Retinal pigment epithelial cell (primary cell): ENCODE data around the gene TMEM239.

Source experiments
- DNase-seq: peaks from one replicate; pipeline ENCODE4 v3.0.0-alpha.2; 2010; ENCODE audit warnings: low read depth
- H3K4me3 ChIP-seq: 2 replicates; pipeline ENCODE4 v1.5.1; 2011; ENCODE audit warnings: mild to moderate bottlenecking, low read length, control low read depth, moderate library complexity
- TF ChIP-seq, protein P1 (sequence below): conservative IDR thresholded peaks from 2 replicates; pipeline ENCODE4 v1.5.1; 2011; ENCODE audit warnings: low read depth, low read length, control low read depth, inconsistent platforms

The TMEM239 gene

DNA sequence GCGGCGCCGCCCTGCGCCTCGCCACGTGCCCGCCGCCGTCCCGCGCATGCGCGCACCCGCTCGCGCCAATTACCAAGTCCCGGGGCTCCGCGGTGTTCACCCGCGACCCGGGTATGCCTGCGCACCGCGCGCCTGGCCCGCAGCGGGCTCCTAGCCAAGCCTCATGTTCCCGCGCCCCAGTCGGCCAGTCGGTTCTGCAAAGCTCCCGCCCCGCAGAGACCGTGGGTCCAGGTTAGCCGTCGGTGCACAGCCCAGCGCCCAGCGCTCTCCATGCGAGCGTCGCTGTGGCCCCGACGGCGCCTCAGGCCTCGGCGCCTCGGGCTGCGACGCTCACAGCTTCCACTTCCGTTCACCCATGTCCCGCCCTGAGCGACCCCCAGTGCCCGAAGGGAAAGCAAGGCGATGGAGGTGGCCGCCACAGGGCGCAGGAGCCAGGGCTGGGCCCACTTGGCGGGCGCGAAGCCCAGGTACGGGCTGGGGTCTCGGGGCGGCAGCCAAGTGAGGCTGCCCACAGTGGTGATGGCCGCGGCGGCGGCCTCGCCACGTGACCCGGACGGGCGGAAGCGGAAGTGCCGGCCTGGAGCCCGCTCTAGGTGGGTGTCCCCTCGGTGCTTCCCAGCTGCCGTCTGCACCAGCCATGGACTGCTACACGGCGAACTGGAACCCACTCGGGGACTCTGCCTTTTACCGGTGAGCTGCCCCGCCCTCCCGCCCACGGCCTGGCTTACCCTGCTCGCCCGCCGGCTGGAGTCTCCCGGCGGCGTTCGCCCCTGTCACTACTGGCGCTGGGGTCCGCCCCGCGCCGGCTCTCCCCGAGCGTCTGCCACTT, 24.2 kb downstream of the TMEM239 start, which contains the start of the genes PCED1A and VPS16:
Gene PCED1A (minus strand): TSS at position 518 of the 829 bp plus-strand sequence. CDS start 743 bp downstream, outside the sequence.
Gene VPS16 (plus strand): TSS at position 608 of the 829 bp plus-strand sequence. CDS start 30 bp downstream, at position 638.
- H3K4me3 ChIP-seq, result peak within 1 kb of the TSS; percentile 86
- TF ChIP-seq, protein P1, sequence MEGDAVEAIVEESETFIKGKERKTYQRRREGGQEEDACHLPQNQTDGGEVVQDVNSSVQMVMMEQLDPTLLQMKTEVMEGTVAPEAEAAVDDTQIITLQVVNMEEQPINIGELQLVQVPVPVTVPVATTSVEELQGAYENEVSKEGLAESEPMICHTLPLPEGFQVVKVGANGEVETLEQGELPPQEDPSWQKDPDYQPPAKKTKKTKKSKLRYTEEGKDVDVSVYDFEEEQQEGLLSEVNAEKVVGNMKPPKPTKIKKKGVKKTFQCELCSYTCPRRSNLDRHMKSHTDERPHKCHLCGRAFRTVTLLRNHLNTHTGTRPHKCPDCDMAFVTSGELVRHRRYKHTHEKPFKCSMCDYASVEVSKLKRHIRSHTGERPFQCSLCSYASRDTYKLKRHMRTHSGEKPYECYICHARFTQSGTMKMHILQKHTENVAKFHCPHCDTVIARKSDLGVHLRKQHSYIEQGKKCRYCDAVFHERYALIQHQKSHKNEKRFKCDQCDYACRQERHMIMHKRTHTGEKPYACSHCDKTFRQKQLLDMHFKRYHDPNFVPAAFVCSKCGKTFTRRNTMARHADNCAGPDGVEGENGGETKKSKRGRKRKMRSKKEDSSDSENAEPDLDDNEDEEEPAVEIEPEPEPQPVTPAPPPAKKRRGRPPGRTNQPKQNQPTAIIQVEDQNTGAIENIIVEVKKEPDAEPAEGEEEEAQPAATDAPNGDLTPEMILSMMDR, result no peak
- DNase-seq, result peak; percentile 48

DNA sequence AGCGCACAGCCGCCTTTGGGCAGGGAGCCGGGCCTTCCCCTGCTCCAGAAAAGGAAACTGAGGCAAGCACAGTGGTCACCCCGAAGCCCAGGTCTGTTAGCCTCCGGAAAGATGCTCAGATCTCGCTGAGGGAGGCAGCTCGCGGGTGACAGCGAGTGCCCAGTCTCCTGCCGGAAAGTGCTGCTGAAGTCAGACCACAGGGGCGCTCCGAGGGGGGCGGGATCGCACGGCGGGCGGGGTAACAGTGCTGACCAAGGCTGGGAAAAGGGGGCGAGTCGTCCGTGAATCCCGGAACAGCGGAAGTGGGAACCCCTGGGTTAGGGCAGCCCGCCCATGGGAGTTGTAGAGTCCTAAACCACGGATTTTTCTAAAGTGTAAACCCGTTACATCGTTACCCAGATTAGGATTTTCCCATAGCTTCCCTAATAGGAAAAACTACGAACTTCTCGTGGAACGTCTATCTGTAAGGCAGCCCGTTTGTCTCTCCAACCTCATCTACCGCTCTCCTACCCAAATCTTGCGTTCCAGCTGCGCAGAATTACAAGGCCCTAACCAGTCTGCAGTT, 24.9 kb downstream of the TMEM239 start:
- TF ChIP-seq, protein P1, result no peak
- no peak for DNase-seq
- peak overlapping the region; percentile 86 for H3K4me3 ChIP-seq

DNA sequence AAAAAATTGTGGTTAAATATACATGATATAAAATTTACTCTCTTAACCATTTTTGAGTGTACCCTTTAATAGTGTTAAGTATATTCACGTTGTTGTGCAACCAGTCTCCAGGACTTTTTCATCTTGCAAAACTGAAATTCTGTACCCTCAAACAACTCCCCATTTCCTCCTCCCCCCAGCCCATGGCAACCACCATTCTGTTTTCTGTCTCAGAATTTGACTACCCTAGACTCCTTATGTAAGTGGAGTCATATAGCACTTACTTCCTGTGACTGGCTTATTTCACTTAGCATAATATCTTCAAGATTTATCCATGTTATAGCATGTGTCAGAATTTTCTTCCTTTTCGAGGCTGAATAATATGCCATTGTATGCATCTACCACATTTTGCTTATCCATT, 29.4 kb downstream of the TMEM239 start:
- DNase-seq, result no peak
- no peak overlapping the region for H3K4me3 ChIP-seq
- TF ChIP-seq, protein P1, result no peak

DNA sequence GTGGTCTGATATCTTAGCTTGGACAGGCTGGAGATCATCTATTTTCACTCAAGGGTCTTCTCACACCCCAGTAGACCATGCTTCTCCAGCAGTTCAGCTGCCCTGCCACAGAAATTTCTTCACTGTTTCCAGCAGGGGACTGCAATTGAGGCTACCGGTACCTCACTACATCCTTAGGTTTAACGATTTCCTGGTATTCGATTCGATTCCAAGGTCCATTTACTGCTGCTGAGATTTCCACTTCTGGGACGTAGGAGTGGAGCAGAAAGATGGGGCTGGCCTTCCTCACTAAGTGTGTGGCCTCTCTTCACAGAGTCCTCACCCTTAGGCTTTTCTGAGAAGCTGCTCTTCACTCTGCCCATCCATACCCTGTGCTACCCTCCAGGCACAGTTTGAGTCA, 30.5 kb downstream of the TMEM239 start:
- DNase-seq, result no peak
- TF ChIP-seq, protein P1, result no peak
- no peak overlapping the region for H3K4me3 ChIP-seq

GRCh38 chr20:2847802-2848201, 31.6 kb downstream of the TMEM239 start:
- no peak for DNase-seq
- TF ChIP-seq, protein P1, result no peak
- no peak overlapping the region for H3K4me3 ChIP-seq

DNA sequence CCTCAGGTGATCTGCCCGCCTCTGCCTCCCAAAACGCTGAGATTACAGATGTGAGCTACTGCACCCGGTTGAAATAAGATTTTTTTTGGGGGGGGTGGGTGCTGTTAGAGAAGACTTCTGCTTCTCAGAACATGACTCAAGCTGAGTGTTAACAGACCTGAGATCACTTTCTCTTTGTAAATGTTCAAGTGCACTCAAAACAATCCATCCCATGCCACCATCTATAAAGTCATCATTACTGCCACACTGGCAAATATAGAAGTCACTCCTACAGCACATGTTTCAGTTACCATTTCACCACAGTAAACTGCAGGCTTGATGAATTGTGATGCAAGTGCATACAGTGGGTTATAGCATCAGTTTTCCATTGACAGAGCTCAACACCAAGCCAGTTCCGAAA, 33.4 kb downstream of the TMEM239 start:
- no peak overlapping the region for H3K4me3 ChIP-seq
- TF ChIP-seq, protein P1, result no peak
- DNase-seq, result no peak

DNA sequence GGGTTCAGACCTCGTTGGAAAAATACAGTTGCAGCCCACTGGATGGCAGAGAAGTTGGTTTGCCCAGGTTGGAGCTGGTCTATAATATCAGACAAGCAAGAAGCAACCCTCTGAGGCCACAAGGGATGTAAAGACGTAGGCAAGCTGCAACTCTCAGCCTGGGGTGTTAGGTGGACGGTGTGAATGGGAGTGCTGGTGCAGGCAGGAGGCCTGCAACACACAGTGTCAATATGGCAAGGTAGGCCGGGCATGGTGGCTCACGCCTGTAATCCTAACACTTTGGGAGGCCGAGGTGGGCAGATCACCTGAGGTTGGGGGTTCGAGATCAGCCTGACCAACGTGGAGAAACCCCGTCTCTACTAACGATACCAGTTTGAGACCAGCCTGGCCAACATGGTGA, 34.9 kb downstream of the TMEM239 start:
- no peak for DNase-seq
- no peak overlapping the region for H3K4me3 ChIP-seq
- TF ChIP-seq, protein P1, result no peak
